Stimulated activated CD8-positive, alpha-beta memory T cell treated with anti-CD3 and anti-CD28 coated beads, Interleukin-2, amount 100 ng/mL, for 48 hours (primary cell): Measurements from ENCODE around the gene FAM193B.
"Not testable (repeated sequence)": the region's sequence is repeated elsewhere in the genome, so short reads cannot be mapped to it uniquely, and the experiment has no call there.

ENCODE experiments used
- DNase-seq, 2 donors: peaks; one replicate each; pipeline ENCODE4 v3.0.0-alpha.2; 2020; ENCODE audit warnings: low read depth in 2 of 2

Gene FAM193B

DNA sequence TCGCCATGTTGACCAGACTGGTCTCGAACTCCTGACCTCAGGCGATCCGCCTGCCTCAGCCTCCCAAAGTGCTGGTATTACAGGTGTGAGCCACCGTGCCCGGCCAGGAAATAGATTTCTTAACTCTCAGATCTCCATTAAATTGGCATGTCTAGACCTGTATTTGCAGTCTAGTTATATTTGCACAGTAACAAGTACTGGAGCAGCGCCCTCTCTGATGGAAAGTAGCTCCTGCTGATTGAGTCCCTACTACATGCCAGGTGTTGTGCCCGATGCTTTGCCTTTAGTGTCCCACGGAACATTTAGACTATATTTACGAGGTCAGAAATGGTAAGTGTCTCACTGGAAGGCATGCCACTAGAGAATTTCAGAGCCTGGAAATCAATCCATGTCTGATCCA, 21.8 kb upstream of the FAM193B start:
- no peak for DNase-seq

DNA sequence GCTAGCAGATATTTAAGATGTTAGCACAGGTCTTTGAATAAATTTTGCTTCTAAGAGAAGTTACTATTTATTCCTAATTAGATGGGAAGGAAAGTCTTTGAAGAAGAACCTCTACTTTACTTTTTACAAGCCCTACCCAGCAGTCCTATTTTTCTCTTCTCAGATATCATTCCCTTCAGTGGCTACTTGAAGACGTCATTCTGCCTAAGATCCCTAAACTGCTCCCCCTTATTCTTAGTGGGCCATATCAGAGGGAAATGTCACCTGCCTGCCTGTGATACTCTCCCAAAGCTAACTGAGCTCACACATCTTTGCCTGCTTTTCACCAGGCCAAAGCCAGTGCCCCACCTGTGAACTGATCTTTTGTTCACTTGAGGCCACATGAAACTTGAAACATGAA, 21.1 kb upstream of the FAM193B start:
- DNase-seq: no peak

DNA sequence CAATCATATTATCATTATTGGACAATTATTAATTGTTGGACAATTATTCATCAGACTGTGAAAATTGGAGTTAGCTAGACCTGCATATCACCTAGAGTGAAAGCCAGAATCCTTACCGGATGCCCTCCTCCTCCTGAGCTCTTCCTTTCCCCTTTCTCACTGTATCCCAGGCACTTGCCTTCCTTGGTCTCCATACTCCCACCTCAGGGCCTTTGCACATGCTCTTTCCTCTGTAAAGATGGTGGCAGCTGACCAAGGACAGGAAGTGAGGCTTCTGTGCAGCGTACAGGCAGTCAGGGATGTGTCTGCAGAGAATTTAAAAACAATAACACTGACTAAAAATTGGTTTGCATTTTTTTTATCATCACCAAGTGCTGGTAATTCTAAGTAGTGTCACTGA, 15.5 kb upstream of the FAM193B start:
- no peak for DNase-seq

DNA sequence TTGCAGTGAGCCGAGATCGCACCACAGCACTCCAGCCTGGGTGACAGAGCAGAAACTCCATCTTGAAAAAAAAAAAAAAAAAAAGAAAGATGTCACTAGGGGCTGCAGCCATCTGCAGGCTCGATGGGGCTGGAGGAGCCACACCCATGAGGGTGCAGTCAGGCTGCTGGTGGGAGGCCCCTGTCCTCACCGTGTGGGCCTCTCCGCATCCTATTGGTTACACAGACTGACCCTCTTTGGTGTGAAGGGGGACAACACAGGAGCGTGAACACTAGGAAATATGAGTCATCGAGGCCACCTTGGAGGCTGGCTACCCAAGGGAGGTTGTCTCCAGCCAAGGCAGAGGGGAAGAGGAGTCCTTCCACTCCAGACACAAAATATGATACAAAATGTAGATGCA, 14.0 kb upstream of the FAM193B start:
- DNase-seq: no peak

DNA sequence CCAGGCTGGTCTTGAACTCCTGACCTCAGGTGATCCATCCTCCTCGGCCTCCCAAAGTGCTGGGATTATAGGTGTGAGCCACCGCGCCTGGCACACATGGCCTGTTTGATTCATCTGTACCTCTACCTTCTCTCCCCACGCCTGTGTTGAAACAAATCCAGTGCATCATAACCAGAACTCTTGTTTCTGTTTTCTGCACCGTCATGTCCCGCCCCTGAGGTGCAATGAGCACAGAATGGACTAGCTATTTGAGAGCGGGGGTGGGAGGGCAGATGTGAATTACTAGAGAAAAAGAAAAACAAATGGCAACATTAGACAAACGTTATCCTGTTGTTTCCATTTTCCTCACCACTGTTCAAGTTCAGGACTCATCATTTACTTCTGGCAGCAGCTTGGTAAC, 10.7 kb upstream of the FAM193B start:
- no peak for DNase-seq

DNA sequence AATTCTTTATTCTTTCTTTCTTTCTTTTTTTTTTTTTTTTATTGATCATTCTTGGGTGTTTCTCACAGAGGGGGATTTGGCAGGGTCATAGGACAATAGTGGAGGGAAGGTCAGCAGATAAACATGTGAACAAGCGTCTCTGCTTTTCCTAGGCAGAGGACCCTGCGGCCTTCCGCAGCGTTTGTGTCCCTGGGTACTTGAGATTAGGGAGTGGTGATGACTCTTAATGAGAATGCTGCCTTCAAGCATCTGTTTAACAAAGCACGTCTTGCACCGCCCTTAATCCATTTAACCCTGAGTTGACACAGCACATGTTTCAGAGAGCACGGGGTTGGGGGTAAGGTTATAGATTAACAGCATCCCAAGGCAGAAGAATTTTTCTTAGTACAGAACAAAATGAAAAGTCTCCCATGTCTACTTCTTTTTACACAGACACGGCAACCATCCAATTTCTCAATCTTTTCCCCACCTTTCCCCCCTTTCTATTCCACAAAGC, 5.1 kb upstream of the FAM193B start:
- DNase-seq: not testable (repeated sequence)

DNA sequence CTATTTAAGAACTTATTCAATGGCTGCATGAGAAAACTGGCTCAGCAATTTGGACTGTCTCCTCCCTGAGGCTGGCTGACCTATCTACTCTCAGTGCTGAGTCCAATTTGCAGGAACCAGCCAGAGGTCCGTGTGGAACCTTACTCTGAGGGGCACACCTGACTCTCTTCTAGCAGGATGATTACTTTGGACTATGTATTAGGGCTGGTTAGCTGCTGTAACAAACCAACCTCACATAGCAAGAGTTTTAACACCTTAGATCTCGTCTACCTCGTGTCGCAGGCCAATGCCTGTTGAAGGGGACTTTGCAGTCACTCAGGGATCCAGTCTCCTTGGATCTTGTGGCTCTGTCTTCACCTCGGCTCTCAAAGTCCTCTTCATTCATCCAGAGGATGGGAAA, 3.4 kb upstream of the FAM193B start:
- DNase-seq: no peak

DNA sequence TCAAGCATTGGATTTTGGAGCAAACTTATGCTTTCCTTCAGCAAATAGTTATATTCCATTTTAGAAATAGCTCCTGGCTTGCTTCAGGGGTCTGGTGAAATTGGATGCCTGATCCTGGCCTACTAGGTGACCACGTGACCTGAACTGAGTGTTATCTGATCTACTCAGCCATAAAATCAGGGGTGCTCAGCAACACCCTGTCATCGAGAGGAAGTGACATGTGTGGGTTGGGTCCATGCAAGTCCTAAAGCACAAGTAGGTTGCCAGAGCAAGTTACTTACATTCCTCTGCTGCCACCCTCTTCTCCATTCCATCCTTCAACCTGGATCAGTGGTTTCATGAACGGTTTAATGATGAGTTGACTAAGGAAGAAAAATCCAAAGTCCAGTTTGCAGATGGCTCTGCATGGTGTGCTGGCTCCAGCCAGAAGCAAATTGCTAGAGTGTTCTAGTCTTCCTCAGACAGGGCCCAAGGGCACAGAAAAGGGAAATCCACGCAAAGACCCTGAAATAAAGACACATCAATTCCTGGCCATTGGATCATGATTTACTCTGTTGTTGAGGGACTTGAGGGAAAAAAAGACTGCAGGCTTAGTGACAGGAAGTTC, 2.8 kb upstream of the FAM193B start:
- DNase-seq: no peak

DNA sequence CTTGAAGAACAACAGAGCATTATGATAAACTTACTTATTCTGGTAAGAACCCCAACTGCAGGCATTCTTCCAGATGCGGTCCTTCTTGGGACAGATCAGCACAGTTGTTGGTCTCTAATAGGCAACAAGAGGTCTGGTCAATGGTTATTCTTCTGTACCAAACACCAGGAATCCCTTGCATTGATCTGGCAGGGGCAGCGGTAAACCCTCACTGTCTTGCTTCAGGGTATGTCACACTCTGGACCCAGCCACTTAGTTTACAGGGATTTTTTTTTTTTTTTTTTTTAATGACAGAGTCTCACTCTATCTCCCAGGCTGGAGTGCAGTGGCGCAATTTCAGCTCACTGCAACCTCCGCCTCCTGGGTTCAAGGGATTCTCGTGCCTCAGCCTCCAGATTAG, 1.3 kb upstream of the FAM193B start:
- DNase-seq: no peak

DNA sequence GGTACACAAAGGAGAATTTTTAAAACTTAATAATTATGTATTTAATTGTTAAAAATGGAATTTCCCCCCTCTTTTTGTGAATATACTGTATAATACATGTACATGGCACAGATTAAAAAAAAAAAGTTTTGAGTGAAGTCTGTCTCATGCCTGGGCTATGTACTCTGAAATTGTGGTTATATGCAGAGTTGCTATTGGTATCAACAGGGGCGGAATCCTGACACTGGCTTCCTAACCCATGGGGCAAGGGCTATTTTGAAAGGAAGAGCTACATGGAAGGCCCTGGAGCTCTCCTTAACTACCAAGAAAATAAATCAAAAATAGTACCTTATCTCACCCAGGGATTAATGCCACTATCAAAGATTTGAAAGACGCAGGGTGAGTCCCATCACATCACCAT, 865 bp upstream of the FAM193B start:
- DNase-seq: no peak

DNA sequence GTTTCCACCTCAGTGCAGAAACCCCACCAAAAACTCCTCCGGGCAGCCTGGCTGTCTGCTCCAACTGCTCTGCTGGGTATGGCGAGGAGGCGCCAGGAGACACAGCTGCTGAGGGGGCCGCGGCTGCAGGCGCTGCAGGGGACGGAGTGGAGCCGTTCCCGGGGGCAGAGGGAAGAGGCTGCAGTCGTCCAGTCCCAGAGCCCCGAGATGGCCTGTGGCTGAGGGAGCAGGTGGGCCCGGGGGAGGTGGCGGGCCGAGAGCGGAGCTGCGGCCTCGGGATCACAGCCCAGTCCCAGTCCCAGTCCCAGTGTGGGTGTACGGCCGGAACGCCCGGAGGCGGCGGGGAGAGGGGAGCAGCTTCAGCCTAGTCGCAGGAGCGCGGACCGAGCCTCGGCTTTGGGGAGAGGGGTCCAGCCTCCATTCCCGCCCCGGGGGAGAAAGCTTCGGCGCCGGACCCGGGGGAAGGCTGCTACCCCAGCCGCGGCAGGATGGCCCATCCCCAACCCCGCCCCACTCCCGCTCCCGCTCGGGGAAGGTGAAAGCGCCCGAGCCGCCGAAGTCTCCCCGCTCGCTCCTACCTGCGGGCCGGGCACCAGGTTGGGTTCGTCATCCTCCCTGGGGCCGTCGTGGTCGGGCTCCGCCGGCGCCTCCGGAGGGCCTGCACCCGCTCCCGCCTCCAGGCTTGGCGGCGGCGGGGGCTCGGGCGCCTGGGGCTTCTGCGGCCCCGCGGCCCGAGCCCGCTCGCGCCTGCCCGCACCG, 513 bp downstream of the FAM193B start:
- DNase-seq: peak; percentile 21 to 30

DNA sequence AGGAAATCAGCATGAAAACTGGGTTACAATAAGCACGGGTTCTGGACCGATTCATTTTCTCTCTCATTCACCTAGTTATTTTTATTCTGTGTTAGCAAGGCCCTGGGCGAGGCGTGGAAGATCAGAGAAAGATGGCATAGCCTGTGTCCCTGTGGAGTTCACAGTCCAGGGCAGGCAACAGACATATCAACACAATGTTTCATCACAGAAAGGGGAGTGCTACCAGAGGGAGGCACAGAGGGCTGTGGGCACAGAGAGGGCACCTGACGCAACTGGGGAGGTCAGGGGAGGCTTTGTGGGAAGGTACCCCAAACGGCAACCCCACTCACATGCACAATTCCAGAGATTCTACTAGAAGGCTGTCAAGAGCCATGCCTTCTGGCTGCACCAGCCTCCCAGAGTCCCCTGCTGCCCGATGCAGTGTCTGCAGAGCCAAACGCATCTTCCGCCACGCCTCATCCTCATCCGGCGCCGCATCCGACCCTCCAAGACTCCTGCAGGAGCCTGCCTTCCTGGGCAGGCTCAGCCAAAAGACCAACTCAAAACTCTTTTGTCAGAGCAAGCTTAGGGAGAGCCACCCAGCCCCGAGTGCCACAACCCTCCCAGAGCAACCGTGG, 1.4 kb downstream of the FAM193B start:
- no peak for DNase-seq

DNA sequence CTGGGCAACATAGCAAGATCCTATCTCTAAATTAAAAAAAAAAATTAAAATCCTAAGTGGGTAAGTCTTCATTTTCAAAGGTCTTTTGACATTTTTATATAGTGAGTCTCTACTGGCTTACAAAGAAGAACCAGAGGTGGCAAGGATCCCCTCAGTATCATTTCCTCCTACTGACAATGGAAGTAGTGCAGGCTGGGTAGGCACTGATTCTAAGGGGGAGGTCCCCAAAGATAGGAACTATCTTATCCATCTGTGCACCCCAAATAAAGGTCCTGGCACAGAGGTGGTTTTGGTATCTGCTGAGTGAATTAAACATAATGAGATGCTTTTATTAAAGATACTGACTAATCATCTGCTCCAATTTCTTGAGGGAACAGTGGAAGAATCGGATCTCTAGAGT, 4.2 kb downstream of the FAM193B start:
- no peak for DNase-seq

DNA sequence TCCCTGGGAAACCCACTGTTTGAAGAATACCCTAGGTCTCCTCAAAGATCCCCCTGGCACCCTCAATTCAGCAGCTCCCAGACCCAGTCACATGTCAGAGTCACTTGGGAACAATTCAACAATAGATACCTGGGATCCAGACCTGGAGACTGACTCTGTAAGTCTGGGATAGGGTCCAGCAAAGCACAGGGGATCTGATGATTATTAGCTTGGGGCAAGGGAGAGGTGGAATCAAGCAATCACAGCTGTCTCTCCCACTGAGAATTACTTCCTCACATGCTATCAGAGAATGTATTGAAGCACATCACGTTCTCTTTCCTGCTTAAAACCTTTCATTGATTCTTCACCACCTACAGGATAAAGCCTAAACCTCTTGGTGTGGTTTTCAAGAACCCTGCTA, 5.9 kb downstream of the FAM193B start:
- DNase-seq: no peak

DNA sequence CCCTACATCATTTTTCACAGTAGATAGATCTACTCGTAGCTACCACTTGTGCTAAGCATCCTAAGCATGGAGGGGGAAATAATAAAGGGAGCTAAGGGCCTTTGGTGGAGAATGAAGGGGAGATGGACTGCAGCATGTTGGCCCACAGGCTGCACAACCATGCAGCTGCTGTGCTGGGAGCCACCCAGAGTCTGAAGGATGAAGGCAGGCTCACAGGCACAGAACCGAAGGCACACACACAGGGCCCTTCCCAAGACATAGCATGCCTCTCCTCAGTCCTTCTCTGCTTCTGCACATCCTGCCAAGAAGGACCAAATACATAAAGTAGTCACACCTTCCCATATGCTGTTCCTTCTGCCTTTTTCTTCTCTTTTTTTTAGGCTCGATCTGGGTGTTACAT, 6.6 kb downstream of the FAM193B start:
- DNase-seq: no peak

DNA sequence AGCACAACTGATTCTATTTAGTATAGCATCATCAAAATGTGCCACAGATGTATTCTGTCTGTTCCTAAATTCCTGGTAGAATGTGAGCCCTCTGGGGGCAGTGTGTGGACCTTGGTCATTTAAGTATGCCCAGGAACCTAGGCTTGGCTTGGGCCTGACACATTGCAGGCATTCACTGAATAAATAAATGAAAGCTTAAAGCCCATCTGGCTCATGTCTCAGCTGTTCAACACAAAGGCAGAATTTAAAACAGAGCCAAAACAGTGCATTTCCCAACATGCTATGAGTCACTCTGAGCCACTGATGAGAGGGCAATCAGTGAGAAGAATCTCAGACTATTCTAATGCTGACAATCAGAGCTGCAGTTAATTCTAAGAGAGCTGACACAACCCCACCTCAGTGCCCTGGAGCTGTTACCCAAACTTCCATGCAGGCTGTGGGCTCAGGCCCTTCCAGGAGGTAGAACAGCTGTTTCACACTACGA, 8.1 kb downstream of the FAM193B start:
- no peak for DNase-seq

DNA sequence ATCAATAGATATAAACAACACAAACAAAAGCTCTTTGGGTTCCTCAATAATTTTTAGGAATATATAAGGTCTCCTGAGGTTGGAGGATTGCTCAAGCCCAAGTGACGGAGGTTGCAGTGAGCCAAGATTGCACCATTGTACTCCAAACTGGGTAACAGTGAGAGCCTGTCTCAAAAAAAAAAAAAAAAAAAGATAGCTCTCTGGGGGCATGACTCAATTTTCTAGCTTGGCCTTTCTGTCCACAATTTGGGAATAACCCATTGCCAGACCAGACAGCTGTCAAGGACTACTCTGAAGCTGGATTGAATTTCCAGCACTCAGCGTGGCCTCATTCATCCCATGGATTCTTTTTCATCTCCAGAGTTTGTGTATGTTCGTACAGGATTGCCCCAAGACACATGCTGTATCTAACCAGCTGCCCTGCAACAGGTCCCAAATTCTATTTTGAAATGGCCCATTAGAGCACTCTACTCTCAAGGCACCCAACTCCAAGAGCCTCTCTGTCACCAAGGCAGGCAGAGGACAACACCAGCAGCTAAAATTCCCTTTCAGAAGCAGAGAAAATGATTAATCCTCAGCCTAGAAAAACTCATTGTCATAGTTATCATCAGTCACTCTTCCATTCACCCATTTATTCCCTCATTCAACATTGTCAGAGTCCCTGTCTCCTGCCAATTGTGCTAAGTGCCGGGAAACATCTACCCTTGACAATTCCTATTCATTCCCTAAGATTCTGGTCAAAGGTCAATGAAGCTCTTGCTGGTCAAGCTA, 8.7 kb downstream of the FAM193B start:
- no peak for DNase-seq

DNA sequence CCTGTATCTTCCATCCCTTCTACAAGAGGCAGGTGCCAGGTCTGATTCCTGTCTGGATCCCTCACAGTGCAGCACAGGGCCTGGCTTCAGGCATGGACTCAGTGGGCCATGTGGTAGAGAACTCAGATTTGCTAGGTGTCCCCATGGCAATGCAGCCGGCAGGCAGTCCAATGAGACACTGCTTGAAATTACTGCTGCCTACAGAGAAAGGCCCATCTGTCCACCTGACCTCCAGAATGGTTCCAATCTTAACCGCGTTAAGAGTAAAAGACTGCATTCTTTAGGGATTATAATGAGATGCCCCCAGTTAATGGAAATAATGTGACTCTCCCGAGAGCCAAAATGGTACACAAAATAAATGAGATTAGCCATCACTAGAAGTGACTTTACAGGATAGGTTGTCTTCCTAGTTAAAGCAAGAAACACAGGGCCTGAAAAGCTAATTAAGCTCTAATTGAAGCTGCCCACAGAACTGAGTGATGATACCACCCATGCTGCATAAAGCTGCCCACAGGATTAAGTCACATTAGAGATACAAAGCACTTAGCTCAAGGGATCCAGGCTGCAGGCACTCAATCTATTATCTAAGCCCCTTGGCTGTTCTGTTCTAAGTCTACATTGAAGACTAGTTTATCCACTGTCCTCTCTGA, 11.4 kb downstream of the FAM193B start:
- no peak for DNase-seq

DNA sequence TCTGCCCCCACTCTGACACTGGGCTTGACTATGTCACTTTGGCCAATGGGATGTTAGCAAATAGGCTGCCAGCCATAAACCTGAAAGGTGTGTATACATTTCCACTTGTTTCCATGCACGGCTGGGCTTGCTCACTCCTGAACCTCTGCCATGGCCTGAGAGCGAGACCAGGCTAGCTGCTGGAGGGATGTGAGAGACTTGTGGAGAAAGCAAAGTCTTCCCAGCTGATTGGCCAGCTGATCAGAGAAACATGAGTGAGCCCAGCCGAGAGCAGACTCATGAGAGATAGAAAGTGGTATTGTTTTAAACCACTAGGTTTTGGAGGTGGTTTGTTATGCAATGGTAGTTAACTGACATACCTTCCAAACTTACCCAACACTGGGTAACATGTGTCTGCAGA, 13.9 kb downstream of the FAM193B start:
- DNase-seq: no peak

DNA sequence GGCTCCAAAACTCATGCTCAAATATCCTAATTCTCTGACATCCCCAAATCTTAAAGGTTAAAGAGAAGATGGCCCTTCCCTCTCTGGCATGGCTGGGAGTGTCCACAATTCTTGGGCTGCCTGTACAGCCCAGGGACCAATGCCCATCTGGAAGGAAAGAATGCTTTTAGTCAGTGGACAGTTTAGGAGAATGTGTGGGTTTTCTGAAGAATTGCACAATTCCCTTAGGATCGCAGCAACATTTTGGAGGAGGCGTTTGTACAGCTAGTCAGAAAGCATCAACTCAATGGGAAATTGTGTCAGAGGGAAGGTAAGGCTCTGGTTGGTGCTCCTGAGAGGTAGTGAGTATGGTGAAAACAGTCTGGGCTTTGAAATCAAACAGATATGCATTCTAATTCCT, 15.0 kb downstream of the FAM193B start:
- DNase-seq: no peak

DNA sequence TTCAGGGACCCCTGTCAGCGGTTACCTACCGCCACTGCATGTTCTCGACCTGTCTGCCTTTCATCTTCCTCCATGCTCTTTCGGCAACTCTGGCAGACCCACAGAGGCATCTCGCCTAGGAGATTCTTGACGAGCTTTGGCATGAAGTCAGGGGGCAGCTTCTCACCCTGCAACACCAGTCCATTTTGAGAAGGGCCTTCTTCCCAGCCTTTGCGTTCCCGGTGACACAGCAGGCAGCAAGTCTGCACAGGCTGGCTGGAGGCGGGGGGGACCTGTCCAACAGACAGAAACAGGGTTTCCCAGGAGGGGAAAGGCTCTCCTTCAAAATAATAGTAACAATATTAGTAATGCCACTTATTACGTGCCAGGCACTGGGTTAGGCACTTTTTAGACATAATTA, 15.5 kb downstream of the FAM193B start:
- no peak for DNase-seq
